HG03139 (cell line): ENCODE data around the gene AFAP1.

ENCODE experiments used
- ATAC-seq: cut with Tn5 transposase; IDR thresholded peaks from one replicate; pipeline ENCODE4 v1.9.1; 2021; ENCODE audit not compliant: unreplicated experiment

AFAP1 gene

GRCh38 chr4:7827566-7827965 is 112.1 kb downstream of the AFAP1 start:
- ATAC-seq: no peak

- ATAC-seq: no peak
Measured at GRCh38 chr4:7826909-7827306, 112.8 kb downstream of the AFAP1 start.

- no peak for ATAC-seq
Measured at GRCh38 chr4:7826176-7826908, 113.3 kb downstream of the AFAP1 start.

- ATAC-seq: no peak
Measured at GRCh38 chr4:7824218-7824617, 115.4 kb downstream of the AFAP1 start.

GRCh38 chr4:7823416-7823824 is 116.2 kb downstream of the AFAP1 start:
- no peak for ATAC-seq

GRCh38 chr4:7822877-7823276 is 116.8 kb downstream of the AFAP1 start:
- ATAC-seq: no peak

- no peak for ATAC-seq
Measured at GRCh38 chr4:7822137-7822505, 117.5 kb downstream of the AFAP1 start.

- no peak for ATAC-seq
Measured at GRCh38 chr4:7821245-7822136, 118.2 kb downstream of the AFAP1 start.

GRCh38 chr4:7820031-7820818 is 119.4 kb downstream of the AFAP1 start:
- no peak for ATAC-seq

GRCh38 chr4:7819446-7819845 is 120.2 kb downstream of the AFAP1 start:
- no peak for ATAC-seq

- ATAC-seq: no peak
Measured at GRCh38 chr4:7818399-7818911, 121.2 kb downstream of the AFAP1 start.

GRCh38 chr4:7817877-7818398 is 121.7 kb downstream of the AFAP1 start:
- ATAC-seq: no peak

GRCh38 chr4:7816771-7817170 is 122.9 kb downstream of the AFAP1 start:
- no peak for ATAC-seq

GRCh38 chr4:7815981-7816380 is 123.7 kb downstream of the AFAP1 start:
- no peak for ATAC-seq

GRCh38 chr4:7815562-7815961 is 124.1 kb downstream of the AFAP1 start:
- no peak for ATAC-seq

GRCh38 chr4:7814451-7814850 is 125.2 kb downstream of the AFAP1 start:
- ATAC-seq: no peak

GRCh38 chr4:7813674-7814073 is 126.0 kb downstream of the AFAP1 start:
- ATAC-seq: no peak

- no peak for ATAC-seq
Measured at GRCh38 chr4:7812921-7813320, 126.7 kb downstream of the AFAP1 start.

GRCh38 chr4:7812231-7812857 is 127.3 kb downstream of the AFAP1 start:
- no peak for ATAC-seq

GRCh38 chr4:7811536-7812191 is 128.0 kb downstream of the AFAP1 start:
- ATAC-seq: no peak
